Measurements from ENCODE around the gene ZNF462. TPM values are rescaled to one million over a fixed set of nuclear protein-coding genes. Genes with fewer than 3 reads are reported as not detected.

The ZNF462 gene
- total RNA-seq, 1 experiment from 2014 or later, result 121 TPM

DNA sequence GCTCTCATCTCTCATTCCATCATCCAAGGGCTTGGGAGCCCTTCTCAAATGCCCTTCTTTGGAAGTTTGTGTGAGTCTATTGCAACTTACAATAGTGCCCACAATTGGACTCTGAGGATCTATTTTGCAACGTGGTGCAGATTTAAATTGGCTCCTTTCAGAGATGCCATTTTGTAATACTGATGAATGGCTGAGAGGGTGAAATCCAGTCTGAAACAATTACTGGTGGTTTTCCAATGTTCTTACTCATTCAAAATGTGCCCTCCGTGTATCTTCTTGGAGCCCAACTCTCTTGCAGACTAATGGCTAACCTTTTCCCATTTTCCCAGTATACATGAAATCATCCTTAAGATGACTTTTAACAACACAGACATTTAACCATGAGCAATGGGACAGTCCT lies 6.1 kb downstream of the ZNF462 start:
- Mint-ChIP-seq H3K9me3 (peaks cover 3% of the 10 kb centered on the region; the same call in 1 of the 2 replicates), H3K4me1 (peaks cover 96% of the 10 kb centered on the region), H3K4me3 (no peak overlapping the region), H3K27me3 (ENCODE audit: low read depth) (no peaks in the 10 kb centered on the region), H3K27ac (peak overlapping the region; percentile 86), H3K36me3 (peaks cover 38% of the 10 kb centered on the region)
- POLR2A ChIA-PET, result interaction anchor here (0.6 kb wide), 1 partner anchor 234 kb away, joined by 4 read pairs; no protein-coding TSS in a partner anchor
- ATAC-seq (no peak), DNase-seq (ENCODE audit: low spot score) (no peak)
- CTCF ChIA-PET, result no interaction called here
- TF ChIP-seq, protein P1, sequence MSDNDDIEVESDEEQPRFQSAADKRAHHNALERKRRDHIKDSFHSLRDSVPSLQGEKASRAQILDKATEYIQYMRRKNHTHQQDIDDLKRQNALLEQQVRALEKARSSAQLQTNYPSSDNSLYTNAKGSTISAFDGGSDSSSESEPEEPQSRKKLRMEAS (CRISPR knock-in tag; IDR thresholded peaks at IDR 0.05), result no peak
- TF ChIP-seq CREM (CRISPR knock-in tag; IDR thresholded peaks at IDR 0.05), result no peak
- TF ChIP-seq, protein P2, sequence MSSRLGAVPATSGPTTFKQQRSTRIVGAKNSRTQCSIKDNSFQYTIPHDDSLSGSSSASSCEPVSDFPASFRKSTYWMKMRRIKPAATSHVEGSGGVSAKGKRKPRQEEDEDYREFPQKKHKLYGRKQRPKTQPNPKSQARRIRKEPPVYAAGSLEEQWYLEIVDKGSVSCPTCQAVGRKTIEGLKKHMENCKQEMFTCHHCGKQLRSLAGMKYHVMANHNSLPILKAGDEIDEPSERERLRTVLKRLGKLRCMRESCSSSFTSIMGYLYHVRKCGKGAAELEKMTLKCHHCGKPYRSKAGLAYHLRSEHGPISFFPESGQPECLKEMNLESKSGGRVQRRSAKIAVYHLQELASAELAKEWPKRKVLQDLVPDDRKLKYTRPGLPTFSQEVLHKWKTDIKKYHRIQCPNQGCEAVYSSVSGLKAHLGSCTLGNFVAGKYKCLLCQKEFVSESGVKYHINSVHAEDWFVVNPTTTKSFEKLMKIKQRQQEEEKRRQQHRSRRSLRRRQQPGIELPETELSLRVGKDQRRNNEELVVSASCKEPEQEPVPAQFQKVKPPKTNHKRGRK (CRISPR knock-in tag; IDR thresholded peaks at IDR 0.05; ENCODE audit: borderline replicate concordance), result no peak
- TF ChIP-seq, protein P3, sequence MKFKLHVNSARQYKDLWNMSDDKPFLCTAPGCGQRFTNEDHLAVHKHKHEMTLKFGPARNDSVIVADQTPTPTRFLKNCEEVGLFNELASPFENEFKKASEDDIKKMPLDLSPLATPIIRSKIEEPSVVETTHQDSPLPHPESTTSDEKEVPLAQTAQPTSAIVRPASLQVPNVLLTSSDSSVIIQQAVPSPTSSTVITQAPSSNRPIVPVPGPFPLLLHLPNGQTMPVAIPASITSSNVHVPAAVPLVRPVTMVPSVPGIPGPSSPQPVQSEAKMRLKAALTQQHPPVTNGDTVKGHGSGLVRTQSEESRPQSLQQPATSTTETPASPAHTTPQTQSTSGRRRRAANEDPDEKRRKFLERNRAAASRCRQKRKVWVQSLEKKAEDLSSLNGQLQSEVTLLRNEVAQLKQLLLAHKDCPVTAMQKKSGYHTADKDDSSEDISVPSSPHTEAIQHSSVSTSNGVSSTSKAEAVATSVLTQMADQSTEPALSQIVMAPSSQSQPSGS (CRISPR knock-in tag; IDR thresholded peaks at IDR 0.05; ENCODE audit: borderline replicate concordance, low read depth), result no peak
- no peak for TF ChIP-seq MXD4 (CRISPR knock-in tag; IDR thresholded peaks at IDR 0.05; ENCODE audit: borderline replicate concordance)
- TF ChIP-seq KAT7 (CRISPR knock-in tag; IDR thresholded peaks at IDR 0.05; ENCODE audit: borderline replicate concordance), result no peak
- TF ChIP-seq, protein P4, sequence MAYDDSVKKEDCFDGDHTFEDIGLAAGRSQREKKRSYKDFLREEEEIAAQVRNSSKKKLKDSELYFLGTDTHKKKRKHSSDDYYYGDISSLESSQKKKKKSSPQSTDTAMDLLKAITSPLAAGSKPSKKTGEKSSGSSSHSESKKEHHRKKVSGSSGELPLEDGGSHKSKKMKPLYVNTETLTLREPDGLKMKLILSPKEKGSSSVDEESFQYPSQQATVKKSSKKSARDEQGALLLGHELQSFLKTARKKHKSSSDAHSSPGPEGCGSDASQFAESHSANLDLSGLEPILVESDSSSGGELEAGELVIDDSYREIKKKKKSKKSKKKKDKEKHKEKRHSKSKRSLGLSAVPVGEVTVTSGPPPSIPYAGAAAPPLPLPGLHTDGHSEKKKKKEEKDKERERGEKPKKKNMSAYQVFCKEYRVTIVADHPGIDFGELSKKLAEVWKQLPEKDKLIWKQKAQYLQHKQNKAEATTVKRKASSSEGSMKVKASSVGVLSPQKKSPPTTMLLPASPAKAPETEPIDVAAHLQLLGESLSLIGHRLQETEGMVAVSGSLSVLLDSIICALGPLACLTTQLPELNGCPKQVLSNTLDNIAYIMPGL (CRISPR knock-in tag; IDR thresholded peaks at IDR 0.05), result no peak
- no peak for TF ChIP-seq ESRRA (CRISPR knock-in tag; IDR thresholded peaks at IDR 0.05; ENCODE audit: borderline replicate concordance)
- TF ChIP-seq, protein P5, sequence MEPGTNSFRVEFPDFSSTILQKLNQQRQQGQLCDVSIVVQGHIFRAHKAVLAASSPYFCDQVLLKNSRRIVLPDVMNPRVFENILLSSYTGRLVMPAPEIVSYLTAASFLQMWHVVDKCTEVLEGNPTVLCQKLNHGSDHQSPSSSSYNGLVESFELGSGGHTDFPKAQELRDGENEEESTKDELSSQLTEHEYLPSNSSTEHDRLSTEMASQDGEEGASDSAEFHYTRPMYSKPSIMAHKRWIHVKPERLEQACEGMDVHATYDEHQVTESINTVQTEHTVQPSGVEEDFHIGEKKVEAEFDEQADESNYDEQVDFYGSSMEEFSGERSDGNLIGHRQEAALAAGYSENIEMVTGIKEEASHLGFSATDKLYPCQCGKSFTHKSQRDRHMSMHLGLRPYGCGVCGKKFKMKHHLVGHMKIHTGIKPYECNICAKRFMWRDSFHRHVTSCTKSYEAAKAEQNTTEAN (CRISPR knock-in tag; IDR thresholded peaks at IDR 0.05), result no peak
- TF ChIP-seq FOXK1 (CRISPR knock-in tag; IDR thresholded peaks at IDR 0.05), result no peak
- no peak for TF ChIP-seq MYBL2 (CRISPR knock-in tag; IDR thresholded peaks at IDR 0.05)

DNA sequence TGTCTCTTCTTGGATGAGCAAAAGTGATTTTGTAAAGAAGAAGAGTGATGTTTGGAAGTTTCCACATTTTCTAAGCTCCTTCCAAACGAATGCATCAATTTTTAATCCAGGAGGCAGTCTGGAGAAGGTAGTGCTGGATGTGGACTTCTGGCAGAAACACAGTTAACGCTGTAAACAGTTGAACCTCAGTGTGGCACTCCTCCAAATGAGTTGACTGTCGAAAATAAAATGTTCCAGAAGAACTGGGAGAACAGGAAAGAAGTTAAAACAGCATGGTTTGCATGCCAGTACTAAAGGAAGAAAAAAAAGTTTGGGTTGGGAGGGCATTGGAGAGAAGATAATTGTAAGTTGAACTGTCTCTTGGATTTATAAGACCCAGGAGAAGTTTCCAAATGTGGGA lies 6.5 kb downstream of the ZNF462 start:
- Mint-ChIP-seq H3K9me3 (peaks cover 3% of the 10 kb centered on the region; the same call in 1 of the 2 replicates), H3K27me3 (ENCODE audit: low read depth) (no peaks in the 10 kb centered on the region), H3K36me3 (peaks cover 38% of the 10 kb centered on the region), H3K27ac (peak overlapping the region; percentile 67), H3K4me3 (peak overlapping the region; percentile 21; the same call in 1 of the 2 replicates), H3K4me1 (peaks cover 100% of the 10 kb centered on the region)
- DNase-seq (ENCODE audit: low spot score), result no peak
- ATAC-seq, result no peak
- POLR2A ChIA-PET, result interaction anchor here (0.6 to 1.5 kb wide), 2 partner anchors 8 to 234 kb away, joined by 4 to 5 read pairs; no protein-coding TSS in a partner anchor
- CTCF ChIA-PET, result no interaction called here
- TF ChIP-seq, protein P5 (CRISPR knock-in tag; IDR thresholded peaks at IDR 0.05), result no peak
- TF ChIP-seq, protein P6, sequence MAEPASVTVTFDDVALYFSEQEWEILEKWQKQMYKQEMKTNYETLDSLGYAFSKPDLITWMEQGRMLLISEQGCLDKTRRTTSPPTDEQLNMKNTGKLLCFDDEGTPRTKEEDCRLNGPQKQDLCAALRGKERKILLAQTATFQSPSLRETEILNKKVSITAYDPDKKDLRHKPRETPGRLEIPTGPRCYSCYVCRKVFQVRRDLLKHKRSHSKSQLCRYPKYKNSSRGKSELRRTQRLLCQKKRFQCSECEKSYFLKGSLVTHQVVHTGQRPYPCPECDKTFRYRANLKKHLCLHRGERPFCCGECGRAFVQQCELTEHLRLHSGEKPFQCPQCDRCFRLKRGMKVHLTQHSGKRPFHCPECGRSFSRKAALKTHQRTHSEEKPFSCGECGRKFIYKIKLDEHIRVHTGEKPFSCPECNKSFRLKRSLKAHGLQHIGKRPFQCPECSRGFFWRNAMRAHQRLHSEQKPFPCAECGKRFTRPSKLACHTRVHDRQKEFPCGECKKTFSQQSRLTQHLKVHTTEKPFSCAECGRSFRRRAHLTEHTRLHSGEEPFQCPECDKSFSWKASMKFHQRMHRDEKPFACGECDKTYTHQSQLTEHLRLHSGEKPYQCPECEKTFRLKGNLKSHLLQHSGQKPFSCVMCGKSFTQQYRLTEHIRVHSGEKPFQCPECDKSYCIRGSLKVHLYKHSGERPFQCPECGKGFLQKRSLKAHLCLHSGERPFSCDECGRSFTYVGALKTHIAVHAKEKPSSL (CRISPR knock-in tag; conservative IDR thresholded peaks at IDR 0.05), result no peak
- TF ChIP-seq ZNF263 (CRISPR knock-in tag; IDR thresholded peaks at IDR 0.05; ENCODE audit: low read depth), result no peak
- TF ChIP-seq, protein P7, sequence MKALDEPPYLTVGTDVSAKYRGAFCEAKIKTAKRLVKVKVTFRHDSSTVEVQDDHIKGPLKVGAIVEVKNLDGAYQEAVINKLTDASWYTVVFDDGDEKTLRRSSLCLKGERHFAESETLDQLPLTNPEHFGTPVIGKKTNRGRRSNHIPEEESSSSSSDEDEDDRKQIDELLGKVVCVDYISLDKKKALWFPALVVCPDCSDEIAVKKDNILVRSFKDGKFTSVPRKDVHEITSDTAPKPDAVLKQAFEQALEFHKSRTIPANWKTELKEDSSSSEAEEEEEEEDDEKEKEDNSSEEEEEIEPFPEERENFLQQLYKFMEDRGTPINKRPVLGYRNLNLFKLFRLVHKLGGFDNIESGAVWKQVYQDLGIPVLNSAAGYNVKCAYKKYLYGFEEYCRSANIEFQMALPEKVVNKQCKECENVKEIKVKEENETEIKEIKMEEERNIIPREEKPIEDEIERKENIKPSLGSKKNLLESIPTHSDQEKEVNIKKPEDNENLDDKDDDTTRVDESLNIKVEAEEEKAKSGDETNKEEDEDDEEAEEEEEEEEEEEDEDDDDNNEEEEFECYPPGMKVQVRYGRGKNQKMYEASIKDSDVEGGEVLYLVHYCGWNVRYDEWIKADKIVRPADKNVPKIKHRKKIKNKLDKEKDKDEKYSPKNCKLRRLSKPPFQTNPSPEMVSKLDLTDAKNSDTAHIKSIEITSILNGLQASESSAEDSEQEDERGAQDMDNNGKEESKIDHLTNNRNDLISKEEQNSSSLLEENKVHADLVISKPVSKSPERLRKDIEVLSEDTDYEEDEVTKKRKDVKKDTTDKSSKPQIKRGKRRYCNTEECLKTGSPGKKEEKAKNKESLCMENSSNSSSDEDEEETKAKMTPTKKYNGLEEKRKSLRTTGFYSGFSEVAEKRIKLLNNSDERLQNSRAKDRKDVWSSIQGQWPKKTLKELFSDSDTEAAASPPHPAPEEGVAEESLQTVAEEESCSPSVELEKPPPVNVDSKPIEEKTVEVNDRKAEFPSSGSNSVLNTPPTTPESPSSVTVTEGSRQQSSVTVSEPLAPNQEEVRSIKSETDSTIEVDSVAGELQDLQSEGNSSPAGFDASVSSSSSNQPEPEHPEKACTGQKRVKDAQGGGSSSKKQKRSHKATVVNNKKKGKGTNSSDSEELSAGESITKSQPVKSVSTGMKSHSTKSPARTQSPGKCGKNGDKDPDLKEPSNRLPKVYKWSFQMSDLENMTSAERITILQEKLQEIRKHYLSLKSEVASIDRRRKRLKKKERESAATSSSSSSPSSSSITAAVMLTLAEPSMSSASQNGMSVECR (CRISPR knock-in tag; IDR thresholded peaks at IDR 0.05; ENCODE audit: borderline replicate concordance), result no peak
- TF ChIP-seq FOXJ3 (CRISPR knock-in tag; IDR thresholded peaks at IDR 0.05; ENCODE audit: borderline replicate concordance), result no peak
- TF ChIP-seq GABPB1 (CRISPR knock-in tag; IDR thresholded peaks at IDR 0.05), result no peak
- TF ChIP-seq, protein P8, sequence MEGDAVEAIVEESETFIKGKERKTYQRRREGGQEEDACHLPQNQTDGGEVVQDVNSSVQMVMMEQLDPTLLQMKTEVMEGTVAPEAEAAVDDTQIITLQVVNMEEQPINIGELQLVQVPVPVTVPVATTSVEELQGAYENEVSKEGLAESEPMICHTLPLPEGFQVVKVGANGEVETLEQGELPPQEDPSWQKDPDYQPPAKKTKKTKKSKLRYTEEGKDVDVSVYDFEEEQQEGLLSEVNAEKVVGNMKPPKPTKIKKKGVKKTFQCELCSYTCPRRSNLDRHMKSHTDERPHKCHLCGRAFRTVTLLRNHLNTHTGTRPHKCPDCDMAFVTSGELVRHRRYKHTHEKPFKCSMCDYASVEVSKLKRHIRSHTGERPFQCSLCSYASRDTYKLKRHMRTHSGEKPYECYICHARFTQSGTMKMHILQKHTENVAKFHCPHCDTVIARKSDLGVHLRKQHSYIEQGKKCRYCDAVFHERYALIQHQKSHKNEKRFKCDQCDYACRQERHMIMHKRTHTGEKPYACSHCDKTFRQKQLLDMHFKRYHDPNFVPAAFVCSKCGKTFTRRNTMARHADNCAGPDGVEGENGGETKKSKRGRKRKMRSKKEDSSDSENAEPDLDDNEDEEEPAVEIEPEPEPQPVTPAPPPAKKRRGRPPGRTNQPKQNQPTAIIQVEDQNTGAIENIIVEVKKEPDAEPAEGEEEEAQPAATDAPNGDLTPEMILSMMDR (IDR thresholded peaks at IDR 0.05), result no peak
